Nephron (organoid): ENCODE results near the gene HLA-DPB1.

Experiments used
- H3K27ac Mint-ChIP-seq, 3 experiments: 2 replicates each; pipeline ENCODE4 v1.8.0; 2020; ENCODE audit warnings: mixed read lengths in 3 of 3, mild to moderate bottlenecking in 2 of 3, moderate library complexity in 1 of 3
- H3K27me3 Mint-ChIP-seq: 2 replicates; pipeline ENCODE4 v1.8.0; 2021; ENCODE audit warnings: low read depth, mild to moderate bottlenecking, moderate library complexity, mixed read lengths
- H3K36me3 Mint-ChIP-seq: 2 replicates; pipeline ENCODE4 v1.8.0; 2020; ENCODE audit warnings: low read depth, mixed read lengths
- H3K4me1 Mint-ChIP-seq: 2 replicates; pipeline ENCODE4 v1.8.0; 2020; ENCODE audit warnings: mixed read lengths
- H3K4me3 Mint-ChIP-seq, 3 experiments: 2 replicates each; pipeline ENCODE4 v1.8.0; 2020; ENCODE audit warnings: mild to moderate bottlenecking in 3 of 3, mixed read lengths in 3 of 3, moderate library complexity in 2 of 3
- H3K9me3 Mint-ChIP-seq: 2 replicates; pipeline ENCODE4 v1.8.0; 2020; ENCODE audit warnings: mixed read lengths
- TF ChIP-seq, protein P1 (sequence below), 3 experiments: fragments of 200-600 bp; sonication (generic); IDR thresholded peaks; one replicate each; pipeline ENCODE4 v1.5.0; 2021; ENCODE audit warnings: antibody characterized with exemption in 3 of 3; ENCODE audit not compliant: unreplicated experiment in 3 of 3

The HLA-DPB1 gene

GRCh38 chr6:33108307-33108706 lies 32.5 kb downstream of the HLA-DPB1 start:
- Mint-ChIP-seq H3K27me3 (peaks cover 52% of the 10 kb centered on the region), H3K4me1 (no peaks in the 10 kb centered on the region), H3K36me3 (no peaks in the 10 kb centered on the region), H3K4me3 (no peak overlapping the region), H3K27ac (no peak overlapping the region), H3K9me3 (peaks cover 6% of the 10 kb centered on the region)
- TF ChIP-seq, protein P1, sequence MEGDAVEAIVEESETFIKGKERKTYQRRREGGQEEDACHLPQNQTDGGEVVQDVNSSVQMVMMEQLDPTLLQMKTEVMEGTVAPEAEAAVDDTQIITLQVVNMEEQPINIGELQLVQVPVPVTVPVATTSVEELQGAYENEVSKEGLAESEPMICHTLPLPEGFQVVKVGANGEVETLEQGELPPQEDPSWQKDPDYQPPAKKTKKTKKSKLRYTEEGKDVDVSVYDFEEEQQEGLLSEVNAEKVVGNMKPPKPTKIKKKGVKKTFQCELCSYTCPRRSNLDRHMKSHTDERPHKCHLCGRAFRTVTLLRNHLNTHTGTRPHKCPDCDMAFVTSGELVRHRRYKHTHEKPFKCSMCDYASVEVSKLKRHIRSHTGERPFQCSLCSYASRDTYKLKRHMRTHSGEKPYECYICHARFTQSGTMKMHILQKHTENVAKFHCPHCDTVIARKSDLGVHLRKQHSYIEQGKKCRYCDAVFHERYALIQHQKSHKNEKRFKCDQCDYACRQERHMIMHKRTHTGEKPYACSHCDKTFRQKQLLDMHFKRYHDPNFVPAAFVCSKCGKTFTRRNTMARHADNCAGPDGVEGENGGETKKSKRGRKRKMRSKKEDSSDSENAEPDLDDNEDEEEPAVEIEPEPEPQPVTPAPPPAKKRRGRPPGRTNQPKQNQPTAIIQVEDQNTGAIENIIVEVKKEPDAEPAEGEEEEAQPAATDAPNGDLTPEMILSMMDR (IDR thresholded peaks at IDR 0.05; ENCODE audit: unreplicated experiment in 3 of 3), result no peak

- no peak overlapping the region for H3K27ac Mint-ChIP-seq
- no peak overlapping the region for H3K4me3 Mint-ChIP-seq
- TF ChIP-seq, protein P1 (IDR thresholded peaks at IDR 0.05; ENCODE audit: unreplicated experiment in 3 of 3), result no peak
- H3K9me3 Mint-ChIP-seq, result no peaks in the 10 kb centered on the region
- peaks cover 8% of the 10 kb centered on the region for H3K4me1 Mint-ChIP-seq
- peaks cover 67% of the 10 kb centered on the region for H3K27me3 Mint-ChIP-seq
- H3K36me3 Mint-ChIP-seq, result no peaks in the 10 kb centered on the region
These were observed 36.4 kb downstream of the HLA-DPB1 start for GRCh38 chr6:33112148-33112547.

DNA sequence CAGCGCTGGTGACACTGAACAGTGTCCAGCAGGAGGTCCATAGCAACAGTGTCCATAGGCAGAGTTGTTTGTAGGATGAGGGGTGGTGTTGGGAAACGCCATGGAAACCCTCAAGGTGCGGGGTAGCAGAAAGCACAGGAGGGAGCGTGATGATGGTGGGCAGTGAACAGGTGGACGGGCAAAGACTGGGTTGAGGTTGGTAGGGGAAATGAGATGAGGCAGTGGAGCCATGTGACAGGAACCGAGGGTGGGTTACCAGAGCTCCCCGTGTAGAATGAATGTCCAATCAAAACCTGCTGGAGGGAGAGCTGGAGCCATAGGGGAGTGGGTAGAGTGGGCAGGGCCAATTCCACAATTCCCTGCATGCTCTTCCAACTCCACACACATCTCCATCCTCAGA lies 38.0 kb downstream of the HLA-DPB1 start:
- H3K4me3 Mint-ChIP-seq, result no peak overlapping the region
- H3K9me3 Mint-ChIP-seq, result no peaks in the 10 kb centered on the region
- H3K36me3 Mint-ChIP-seq, result no peaks in the 10 kb centered on the region
- H3K27ac Mint-ChIP-seq, result no peak overlapping the region
- peaks cover 14% of the 10 kb centered on the region for H3K4me1 Mint-ChIP-seq
- H3K27me3 Mint-ChIP-seq, result peaks cover 68% of the 10 kb centered on the region
- TF ChIP-seq, protein P1 (IDR thresholded peaks at IDR 0.05; ENCODE audit: unreplicated experiment in 3 of 3), result no peak

DNA sequence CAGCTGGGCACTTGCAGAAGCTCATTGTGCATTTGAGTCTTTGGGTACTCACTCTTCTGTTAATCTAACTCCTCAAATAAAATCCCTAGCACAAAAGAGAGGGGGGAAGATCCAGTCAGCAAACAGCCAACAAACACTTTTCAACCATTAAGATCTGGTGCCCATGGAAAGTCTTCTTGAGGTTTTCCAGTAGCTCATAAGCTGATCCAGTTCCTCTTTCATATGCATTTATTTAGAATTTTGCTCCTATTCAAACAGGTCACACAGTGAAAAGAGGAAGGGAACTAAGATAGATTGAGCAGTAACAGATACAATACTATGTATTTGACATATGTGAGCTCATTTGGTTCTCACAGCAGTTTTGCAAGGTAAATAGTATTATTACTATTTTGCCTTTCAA lies 38.6 kb downstream of the HLA-DPB1 start:
- peaks cover 14% of the 10 kb centered on the region for H3K4me1 Mint-ChIP-seq
- no peaks in the 10 kb centered on the region for H3K36me3 Mint-ChIP-seq
- TF ChIP-seq, protein P1 (IDR thresholded peaks at IDR 0.05; ENCODE audit: unreplicated experiment in 3 of 3), result no peak
- peaks cover 69% of the 10 kb centered on the region for H3K27me3 Mint-ChIP-seq
- H3K9me3 Mint-ChIP-seq, result no peaks in the 10 kb centered on the region
- no peak overlapping the region for H3K4me3 Mint-ChIP-seq
- H3K27ac Mint-ChIP-seq, result no peak overlapping the region

DNA sequence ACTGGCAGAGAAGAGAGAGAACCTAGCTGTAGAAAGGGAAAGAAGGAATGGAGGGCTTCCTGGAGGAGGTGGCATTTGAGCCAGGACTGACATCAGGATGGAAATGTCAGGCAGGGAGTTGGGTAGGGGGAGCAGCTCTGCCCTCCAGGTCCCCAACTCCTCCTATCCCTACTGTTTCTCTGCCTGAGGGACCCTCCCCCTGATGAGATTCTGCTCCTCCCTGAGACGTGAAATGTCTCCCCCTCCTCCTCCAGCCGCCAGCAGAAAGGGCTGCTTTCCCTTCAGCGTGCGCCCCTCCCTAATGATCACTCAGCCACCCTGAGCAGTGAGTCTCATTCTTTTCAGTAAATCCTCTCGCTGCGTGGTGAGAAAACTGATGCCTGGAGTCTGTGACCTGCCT lies 40.6 kb downstream of the HLA-DPB1 start:
- Mint-ChIP-seq H3K4me1 (peaks cover 14% of the 10 kb centered on the region), H3K27me3 (peaks cover 79% of the 10 kb centered on the region), H3K27ac (no peak overlapping the region), H3K36me3 (no peaks in the 10 kb centered on the region), H3K9me3 (no peaks in the 10 kb centered on the region), H3K4me3 (peak overlapping the region; percentile 12 to 55 (median 45))
- TF ChIP-seq, protein P1 (IDR thresholded peaks at IDR 0.05; ENCODE audit: unreplicated experiment in 3 of 3), result no peak

GRCh38 chr6:33116841-33117711 lies 41.3 kb downstream of the HLA-DPB1 start:
- Mint-ChIP-seq H3K9me3 (no peaks in the 10 kb centered on the region), H3K27ac (no peak overlapping the region), H3K36me3 (no peaks in the 10 kb centered on the region), H3K4me1 (peaks cover 14% of the 10 kb centered on the region), H3K27me3 (peaks cover 84% of the 10 kb centered on the region), H3K4me3 (peak overlapping the region; percentile 12 to 55 (median 45))
- TF ChIP-seq, protein P1 (IDR thresholded peaks at IDR 0.05; ENCODE audit: unreplicated experiment in 3 of 3), result no peak
